Measurements from ENCODE around the gene ZNF227. TPM values are rescaled to one million over a fixed set of nuclear protein-coding genes. Genes with fewer than 3 reads are reported as not detected.

Gene ZNF227
- total RNA-seq, 1 donor from 2014 or later, result 45.0 TPM

DNA sequence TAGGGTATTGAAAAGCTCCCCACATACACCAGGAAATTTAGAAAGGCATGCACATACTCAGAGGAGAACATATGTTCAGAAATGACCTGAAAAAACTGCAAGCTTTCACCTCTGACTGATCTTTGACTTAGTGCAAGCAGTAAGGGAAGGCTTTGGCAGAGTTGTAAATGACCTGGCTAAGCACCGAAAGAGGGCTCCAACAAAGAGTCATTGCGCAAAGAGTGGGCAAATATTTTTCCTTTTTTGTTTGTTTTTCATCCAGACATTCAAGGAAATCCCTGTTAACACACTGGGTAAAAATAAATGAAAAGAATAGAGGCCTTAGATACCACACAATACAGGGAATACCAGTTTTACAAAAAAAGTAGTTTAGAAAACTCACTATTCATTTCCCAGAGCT is 42.2 kb downstream of the ZNF227 start:
- H3K27ac Mint-ChIP-seq, result no peak overlapping the region
- H3K9ac ChIP-seq, result no peak overlapping the region
- no peak overlapping the region for H3K4me3 ChIP-seq

DNA sequence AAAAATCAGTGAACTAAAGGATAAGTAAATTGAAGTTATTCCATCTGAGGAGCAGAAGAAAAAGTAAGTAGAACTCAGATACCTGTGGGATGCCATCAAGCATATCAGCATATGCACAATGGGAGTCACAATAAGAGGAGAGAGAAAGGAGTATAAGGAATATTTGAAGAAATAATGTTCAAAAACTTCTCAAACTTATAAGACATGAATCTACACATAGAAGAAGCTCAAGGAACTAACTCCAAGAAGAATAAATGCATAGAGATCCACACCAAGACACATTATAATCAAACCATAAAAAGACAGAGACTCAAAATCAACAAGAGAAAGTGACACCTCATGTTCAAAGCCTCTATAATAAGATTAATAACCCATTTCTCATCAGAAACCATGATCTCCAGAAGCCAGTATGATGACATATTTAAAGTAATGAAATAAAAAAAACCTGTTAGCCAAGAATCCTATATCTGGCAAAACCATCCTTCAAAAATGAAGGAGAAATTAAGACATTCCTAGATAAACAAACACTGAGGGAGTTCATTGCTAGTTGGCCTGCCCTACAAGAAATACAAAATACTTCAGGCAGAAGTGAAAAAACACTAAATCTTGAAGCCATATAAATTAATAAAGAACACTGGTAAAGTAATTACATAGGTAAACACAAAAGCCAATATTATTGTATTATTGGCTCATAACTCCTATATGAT is 43.5 kb downstream of the ZNF227 start:
- H3K27ac Mint-ChIP-seq, result no peak overlapping the region

More for the DNA sequence above, 42.2 kb downstream of the ZNF227 start:
- H3K9me3 Mint-ChIP-seq, result peaks cover 83% of the 10 kb centered on the region
- no peaks in the 10 kb centered on the region for H3K36me3 ChIP-seq
- H3K27me3 ChIP-seq, result no peaks in the 10 kb centered on the region
- no peak overlapping the region for H3K27ac ChIP-seq
- peaks cover 8% of the 10 kb centered on the region for H3K27me3 Mint-ChIP-seq (ENCODE audit: insufficient read depth, low read depth)
- H3K9me3 ChIP-seq (ENCODE audit: low read depth), result peaks cover 27% of the 10 kb centered on the region
- no peaks in the 10 kb centered on the region for H4K20me1 ChIP-seq (ENCODE audit: low read depth)
- H3K4me1 ChIP-seq, result no peaks in the 10 kb centered on the region
- no peaks in the 10 kb centered on the region for H3F3A ChIP-seq (ENCODE audit: low read depth)
- H3K79me2 ChIP-seq (ENCODE audit: low read depth), result no peaks in the 10 kb centered on the region
- no peaks in the 10 kb centered on the region for H3K4me1 Mint-ChIP-seq
- no peak for DNase-seq (ENCODE audit: low spot score)
- no peak overlapping the region for H2AFZ ChIP-seq (replicated peaks)
- TF ChIP-seq, protein P1, sequence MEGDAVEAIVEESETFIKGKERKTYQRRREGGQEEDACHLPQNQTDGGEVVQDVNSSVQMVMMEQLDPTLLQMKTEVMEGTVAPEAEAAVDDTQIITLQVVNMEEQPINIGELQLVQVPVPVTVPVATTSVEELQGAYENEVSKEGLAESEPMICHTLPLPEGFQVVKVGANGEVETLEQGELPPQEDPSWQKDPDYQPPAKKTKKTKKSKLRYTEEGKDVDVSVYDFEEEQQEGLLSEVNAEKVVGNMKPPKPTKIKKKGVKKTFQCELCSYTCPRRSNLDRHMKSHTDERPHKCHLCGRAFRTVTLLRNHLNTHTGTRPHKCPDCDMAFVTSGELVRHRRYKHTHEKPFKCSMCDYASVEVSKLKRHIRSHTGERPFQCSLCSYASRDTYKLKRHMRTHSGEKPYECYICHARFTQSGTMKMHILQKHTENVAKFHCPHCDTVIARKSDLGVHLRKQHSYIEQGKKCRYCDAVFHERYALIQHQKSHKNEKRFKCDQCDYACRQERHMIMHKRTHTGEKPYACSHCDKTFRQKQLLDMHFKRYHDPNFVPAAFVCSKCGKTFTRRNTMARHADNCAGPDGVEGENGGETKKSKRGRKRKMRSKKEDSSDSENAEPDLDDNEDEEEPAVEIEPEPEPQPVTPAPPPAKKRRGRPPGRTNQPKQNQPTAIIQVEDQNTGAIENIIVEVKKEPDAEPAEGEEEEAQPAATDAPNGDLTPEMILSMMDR (IDR thresholded peaks at IDR 0.05), result no peak
- TF ChIP-seq EZH2phosphoT487 (IDR thresholded peaks at IDR 0.05), result no peak
- no peak for TF ChIP-seq EZH2 (IDR thresholded peaks at IDR 0.05)
- H3K4me3 Mint-ChIP-seq, result no peak overlapping the region
- H3K36me3 Mint-ChIP-seq, result peaks cover 20% of the 10 kb centered on the region
- no peak overlapping the region for H3K4me2 ChIP-seq

DNA sequence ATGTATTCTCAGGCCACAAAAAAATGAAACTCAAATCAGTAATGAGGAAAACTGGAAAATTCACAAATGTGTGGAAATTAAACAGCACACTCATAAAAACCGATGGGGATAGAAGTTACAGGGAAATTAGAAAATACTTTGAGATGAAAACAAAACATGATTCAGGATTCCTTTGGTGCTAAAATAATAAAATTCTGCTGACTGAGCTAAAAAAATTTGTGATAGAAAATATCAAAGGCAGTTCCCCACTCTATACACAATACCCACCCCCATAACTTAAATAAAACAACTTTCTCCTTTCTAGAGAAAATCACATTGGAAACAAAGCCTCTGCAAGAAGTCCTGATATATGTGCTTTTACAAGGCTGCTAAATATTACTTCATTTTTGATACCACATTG is 45.8 kb downstream of the ZNF227 start:
- H3K27me3 Mint-ChIP-seq (ENCODE audit: insufficient read depth, low read depth), result no peaks in the 10 kb centered on the region
- Histone ChIP-seq H3K9me3 (ENCODE audit: low read depth) (peaks cover 6% of the 10 kb centered on the region), H3K36me3 (no peaks in the 10 kb centered on the region), H3K27ac (no peak overlapping the region), H3K27me3 (no peaks in the 10 kb centered on the region), H3K4me3 (no peak overlapping the region), H3K9ac (no peak overlapping the region), H3K4me1 (no peaks in the 10 kb centered on the region), H3F3A (ENCODE audit: low read depth) (peaks cover 6% of the 10 kb centered on the region), H4K20me1 (ENCODE audit: low read depth) (no peaks in the 10 kb centered on the region), H3K79me2 (ENCODE audit: low read depth) (no peaks in the 10 kb centered on the region), H2AFZ (replicated peaks) (no peak overlapping the region), H3K4me2 (no peak overlapping the region)
- TF ChIP-seq, protein P1 (IDR thresholded peaks at IDR 0.05), result no peak
- TF ChIP-seq EZH2 (IDR thresholded peaks at IDR 0.05) (no peak), EZH2phosphoT487 (IDR thresholded peaks at IDR 0.05) (no peak)
- H3K36me3 Mint-ChIP-seq, result peaks cover 11% of the 10 kb centered on the region
- H3K4me1 Mint-ChIP-seq, result peaks cover 8% of the 10 kb centered on the region
- no peak for DNase-seq (ENCODE audit: low spot score)
- no peak overlapping the region for H3K4me3 Mint-ChIP-seq
- no peak overlapping the region for H3K27ac Mint-ChIP-seq
- peaks cover 50% of the 10 kb centered on the region for H3K9me3 Mint-ChIP-seq

More for the DNA sequence above, 43.5 kb downstream of the ZNF227 start:
- no peak overlapping the region for H3K4me3 ChIP-seq
- Mint-ChIP-seq H3K36me3 (peaks cover 13% of the 10 kb centered on the region), H3K4me3 (no peak overlapping the region), H3K4me1 (peaks cover 8% of the 10 kb centered on the region), H3K9me3 (peaks cover 73% of the 10 kb centered on the region), H3K27me3 (ENCODE audit: insufficient read depth, low read depth) (peaks cover 5% of the 10 kb centered on the region)
- no peak for DNase-seq (ENCODE audit: low spot score)
- H3K9me3 ChIP-seq (ENCODE audit: low read depth), result peaks cover 16% of the 10 kb centered on the region
- H2AFZ ChIP-seq (replicated peaks), result no peak overlapping the region
- H3F3A ChIP-seq (ENCODE audit: low read depth), result peaks cover 6% of the 10 kb centered on the region
- H3K36me3 ChIP-seq, result no peaks in the 10 kb centered on the region
- no peak overlapping the region for H3K9ac ChIP-seq
- H3K27ac ChIP-seq, result no peak overlapping the region
- no peaks in the 10 kb centered on the region for H3K4me1 ChIP-seq
- no peaks in the 10 kb centered on the region for H3K79me2 ChIP-seq (ENCODE audit: low read depth)
- no peaks in the 10 kb centered on the region for H4K20me1 ChIP-seq (ENCODE audit: low read depth)
- H3K4me2 ChIP-seq, result no peak overlapping the region
- no peak for TF ChIP-seq EZH2 (IDR thresholded peaks at IDR 0.05)
- no peak for TF ChIP-seq EZH2phosphoT487 (IDR thresholded peaks at IDR 0.05)
- H3K27me3 ChIP-seq, result no peaks in the 10 kb centered on the region

DNA sequence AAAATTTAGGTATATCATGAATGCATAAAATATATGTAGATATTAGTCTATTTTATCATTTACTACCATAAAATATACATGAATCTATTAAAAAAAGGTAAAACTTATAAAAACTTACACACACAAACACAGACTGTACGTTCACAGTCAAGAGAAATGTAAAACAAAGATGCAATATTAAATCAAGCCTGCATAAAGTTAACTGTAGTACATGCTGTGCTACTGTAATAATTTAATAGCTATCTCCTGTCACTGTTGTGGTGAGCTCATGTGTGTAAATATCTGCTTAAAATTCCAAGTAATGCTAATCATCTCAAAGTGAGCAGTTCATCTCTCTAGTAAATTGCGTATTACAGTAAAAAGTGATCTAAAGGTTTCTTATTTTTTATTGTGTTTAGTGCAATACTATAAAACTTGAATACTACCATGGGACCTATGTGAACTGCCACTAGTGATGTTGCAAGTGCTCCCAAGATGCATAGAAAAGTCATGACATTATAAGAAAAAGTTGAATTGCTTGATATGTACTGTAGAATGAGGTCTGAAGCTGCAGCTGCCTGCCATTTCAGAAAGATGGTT is 46.6 kb downstream of the ZNF227 start:
- no peaks in the 10 kb centered on the region for H3K27me3 Mint-ChIP-seq (ENCODE audit: insufficient read depth, low read depth)
- peaks cover 8% of the 10 kb centered on the region for H3K36me3 Mint-ChIP-seq

More for the DNA sequence above, 46.6 kb downstream of the ZNF227 start:
- TF ChIP-seq EZH2phosphoT487 (IDR thresholded peaks at IDR 0.05), result no peak
- no peak for TF ChIP-seq EZH2 (IDR thresholded peaks at IDR 0.05)
- TF ChIP-seq, protein P1 (IDR thresholded peaks at IDR 0.05), result no peak
- no peak overlapping the region for H3K27ac Mint-ChIP-seq
- Histone ChIP-seq H3F3A (ENCODE audit: low read depth) (peaks cover 6% of the 10 kb centered on the region), H3K4me3 (no peak overlapping the region), H3K9me3 (ENCODE audit: low read depth) (peaks cover 6% of the 10 kb centered on the region), H3K27ac (no peak overlapping the region), H4K20me1 (ENCODE audit: low read depth) (no peaks in the 10 kb centered on the region), H3K36me3 (no peaks in the 10 kb centered on the region), H3K4me2 (no peak overlapping the region), H3K9ac (no peak overlapping the region), H3K27me3 (no peaks in the 10 kb centered on the region), H2AFZ (replicated peaks) (no peak overlapping the region), H3K79me2 (ENCODE audit: low read depth) (no peaks in the 10 kb centered on the region), H3K4me1 (no peaks in the 10 kb centered on the region)
- DNase-seq (ENCODE audit: low spot score), result no peak
- peaks cover 8% of the 10 kb centered on the region for H3K4me1 Mint-ChIP-seq
- no peak overlapping the region for H3K4me3 Mint-ChIP-seq
- H3K9me3 Mint-ChIP-seq, result peaks cover 43% of the 10 kb centered on the region

All from neural progenitor cell (in vitro differentiated cells).